Body of pancreas (tissue), 4 donors: ENCODE results near the gene KEL.

Experiments used
- POLR2A ChIP-seq, 3 donors: fragments of 450-650 bp; IDR thresholded peaks; one replicate each; pipeline ENCODE4 v1.6.1; 2016; ENCODE audit warnings: antibody characterized with exemption in 3 of 3, mild to moderate bottlenecking in 2 of 3
- TF ChIP-seq, protein P1 (sequence below), 7 experiments: fragments of 450-650 bp in 4 of 7; fragments of 200-600 bp in 3 of 7; sonication (generic) in 3 of 7; IDR thresholded peaks; one replicate each; pipeline ENCODE4 v1.5.1; 2016 to 2019; ENCODE audit warnings: antibody characterized with exemption in 7 of 7

DNA sequence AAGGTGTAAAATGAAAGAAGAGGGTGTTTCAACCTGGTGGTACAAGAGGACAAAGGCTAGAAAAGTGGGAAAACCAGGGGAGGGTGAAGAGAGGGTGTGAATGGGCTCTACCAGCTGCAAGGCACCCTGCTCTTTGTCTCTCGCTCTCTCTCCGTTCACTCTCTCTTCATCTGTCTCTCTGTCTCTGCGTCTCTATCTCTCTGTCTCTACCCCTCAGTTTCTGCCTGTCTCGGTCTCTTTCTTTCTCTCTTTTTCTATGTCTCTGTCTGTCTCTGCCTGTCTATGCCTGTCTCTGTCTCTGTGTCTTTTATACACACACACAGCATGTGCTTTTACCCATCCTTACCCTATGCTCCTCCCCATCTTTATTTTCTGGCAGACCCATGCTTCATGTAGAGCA, 23.6 kb downstream of the KEL start:
- TF ChIP-seq, protein P1, sequence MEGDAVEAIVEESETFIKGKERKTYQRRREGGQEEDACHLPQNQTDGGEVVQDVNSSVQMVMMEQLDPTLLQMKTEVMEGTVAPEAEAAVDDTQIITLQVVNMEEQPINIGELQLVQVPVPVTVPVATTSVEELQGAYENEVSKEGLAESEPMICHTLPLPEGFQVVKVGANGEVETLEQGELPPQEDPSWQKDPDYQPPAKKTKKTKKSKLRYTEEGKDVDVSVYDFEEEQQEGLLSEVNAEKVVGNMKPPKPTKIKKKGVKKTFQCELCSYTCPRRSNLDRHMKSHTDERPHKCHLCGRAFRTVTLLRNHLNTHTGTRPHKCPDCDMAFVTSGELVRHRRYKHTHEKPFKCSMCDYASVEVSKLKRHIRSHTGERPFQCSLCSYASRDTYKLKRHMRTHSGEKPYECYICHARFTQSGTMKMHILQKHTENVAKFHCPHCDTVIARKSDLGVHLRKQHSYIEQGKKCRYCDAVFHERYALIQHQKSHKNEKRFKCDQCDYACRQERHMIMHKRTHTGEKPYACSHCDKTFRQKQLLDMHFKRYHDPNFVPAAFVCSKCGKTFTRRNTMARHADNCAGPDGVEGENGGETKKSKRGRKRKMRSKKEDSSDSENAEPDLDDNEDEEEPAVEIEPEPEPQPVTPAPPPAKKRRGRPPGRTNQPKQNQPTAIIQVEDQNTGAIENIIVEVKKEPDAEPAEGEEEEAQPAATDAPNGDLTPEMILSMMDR (IDR thresholded peaks at IDR 0.05): no peak
- no peak for TF ChIP-seq POLR2A (IDR thresholded peaks at IDR 0.05)
